GM23338 (cell line): ENCODE results near the gene ARL6IP5. TPM values are rescaled to one million over a fixed set of nuclear protein-coding genes. Genes with fewer than 3 reads are reported as not detected.

Experiments
- ATAC-seq: fragments of 200-7000 bp; cut with Tn5 transposase; 3 replicates; pipeline ENCODE4 v1.9.1; 2020
- DNase-seq: peaks from one replicate; pipeline ENCODE4 v3.0.0-alpha.2; 2015; ENCODE audit warnings: low spot score
- H2AFZ ChIP-seq: fragments of 200-600 bp; sonication (generic); 2 replicates; pipeline ENCODE4 v1.8.0; 2016; ENCODE audit warnings: antibody characterized with exemption, mild to moderate bottlenecking, moderate library complexity
- H3F3A ChIP-seq: fragments of 200-600 bp; sonication (generic); replicated peaks from 2 replicates; pipeline ENCODE4 v1.8.0; 2017; ENCODE audit warnings: antibody characterized with exemption, mixed run types, low read depth
- H3K27ac ChIP-seq: fragments of 200-600 bp; sonication (generic); 2 replicates; pipeline ENCODE4 v1.6.1; 2016; ENCODE audit warnings: low read depth
- H3K27me3 ChIP-seq: fragments of 200-600 bp; sonication (generic); 2 replicates; pipeline ENCODE4 v1.8.0; 2016; ENCODE audit warnings: mild to moderate bottlenecking, mixed run types, moderate library complexity; ENCODE audit not compliant: insufficient read depth
- H3K36me3 ChIP-seq: fragments of 200-600 bp; sonication (generic); 2 replicates; pipeline ENCODE4 v1.8.0; 2016; ENCODE audit warnings: mild to moderate bottlenecking; ENCODE audit not compliant: insufficient read depth
- H3K4me1 ChIP-seq: fragments of 200-600 bp; sonication (generic); 2 replicates; pipeline ENCODE4 v1.8.0; 2016; ENCODE audit warnings: mild to moderate bottlenecking, moderate library complexity; ENCODE audit not compliant: insufficient read depth
- H3K4me2 ChIP-seq: fragments of 200-600 bp; sonication (generic); 2 replicates; pipeline ENCODE4 v1.7.1; 2017; ENCODE audit warnings: mixed run types
- H3K4me3 ChIP-seq: fragments of 200-600 bp; sonication (generic); 2 replicates; pipeline ENCODE4 v1.6.1; 2016; ENCODE audit warnings: mixed run types
- H3K79me2 ChIP-seq: fragments of 200-600 bp; sonication (generic); replicated peaks from 2 replicates; pipeline ENCODE4 v1.8.0; 2017; ENCODE audit warnings: mild to moderate bottlenecking; ENCODE audit not compliant: insufficient read depth
- H3K9me2 ChIP-seq: fragments of 200-600 bp; sonication (generic); 2 replicates; pipeline ENCODE4 v1.8.0; 2017; ENCODE audit not compliant: insufficient read depth
- H4K20me1 ChIP-seq: fragments of 200-600 bp; sonication (generic); replicated peaks from 2 replicates; pipeline ENCODE4 v1.8.0; 2017; ENCODE audit warnings: mild to moderate bottlenecking; ENCODE audit not compliant: insufficient read depth
- H3K27ac Mint-ChIP-seq: 2 replicates; pipeline ENCODE4 v1.8.0; 2020; ENCODE audit warnings: inconsistent platforms, mild to moderate bottlenecking, moderate library complexity, mixed read lengths
- H3K27me3 Mint-ChIP-seq: 3 replicates; pipeline ENCODE4 v1.8.0; 2022; ENCODE audit warnings: low read depth, mild to moderate bottlenecking, moderate library complexity, mixed read lengths, inconsistent platforms; ENCODE audit not compliant: insufficient read depth, poor library complexity
- H3K36me3 Mint-ChIP-seq: 3 replicates; pipeline ENCODE4 v1.8.0; 2021; ENCODE audit warnings: low read depth, mild to moderate bottlenecking, inconsistent platforms, moderate library complexity, mixed read lengths
- H3K4me1 Mint-ChIP-seq: 3 replicates; pipeline ENCODE4 v1.8.0; 2020; ENCODE audit warnings: mild to moderate bottlenecking, inconsistent platforms, mixed read lengths
- H3K4me3 Mint-ChIP-seq: 3 replicates; pipeline ENCODE4 v1.8.0; 2021; ENCODE audit warnings: moderate library complexity, mild to moderate bottlenecking, inconsistent platforms, mixed read lengths
- H3K9me3 Mint-ChIP-seq: 3 replicates; pipeline ENCODE4 v1.8.0; 2020; ENCODE audit warnings: moderate library complexity, mild to moderate bottlenecking, inconsistent platforms, mixed read lengths
- CREB1 ChIP-seq: fragments of 250-450 bp; sonication (Bioruptor Pico); IDR thresholded peaks from 2 replicates; pipeline ENCODE4 v1.5.0; 2020; ENCODE audit warnings: low read depth, mild to moderate bottlenecking, moderate library complexity
- ETS1 ChIP-seq: IDR thresholded peaks from 2 replicates; pipeline ENCODE4 v1.6.1; 2016; ENCODE audit warnings: antibody characterized with exemption
- EZH2 ChIP-seq: fragments of 200-600 bp; sonication (generic); IDR thresholded peaks from one replicate; pipeline ENCODE4 v1.8.0; 2017; ENCODE audit warnings: antibody characterized with exemption, mild to moderate bottlenecking, low read depth; ENCODE audit not compliant: unreplicated experiment
- EZH2phosphoT487 ChIP-seq: fragments of 200-600 bp; sonication (generic); IDR thresholded peaks from one replicate; pipeline ENCODE4 v1.8.1; 2018; ENCODE audit warnings: antibody characterized with exemption; ENCODE audit not compliant: unreplicated experiment
- JUNB ChIP-seq: IDR thresholded peaks from one replicate; pipeline ENCODE4 v1.6.1; 2016; ENCODE audit warnings: antibody characterized with exemption; ENCODE audit not compliant: unreplicated experiment
- NANOG ChIP-seq: IDR thresholded peaks from 2 replicates; pipeline ENCODE4 v1.6.1; 2016; ENCODE audit warnings: antibody characterized with exemption, borderline replicate concordance
- POLR2AphosphoS5 ChIP-seq: IDR thresholded peaks from 2 replicates; pipeline ENCODE4 v1.6.1; 2016; ENCODE audit warnings: antibody characterized with exemption, low read depth
- STAT1 ChIP-seq: IDR thresholded peaks from one replicate; pipeline ENCODE4 v1.6.1; 2016; ENCODE audit warnings: antibody characterized with exemption; ENCODE audit not compliant: unreplicated experiment
- ZNF114 ChIP-seq: fragments of 250-450 bp; sonication (Bioruptor Pico); IDR thresholded peaks from 2 replicates; pipeline ENCODE4 v1.5.0; 2020; ENCODE audit warnings: mild to moderate bottlenecking, moderate library complexity
- ZNF331 ChIP-seq: fragments of 250-450 bp; sonication (Bioruptor Pico); IDR thresholded peaks from 2 replicates; pipeline ENCODE4 v1.5.0; 2020; ENCODE audit warnings: low read depth, mild to moderate bottlenecking, moderate library complexity
- ZNF462 ChIP-seq: fragments of 250-450 bp; sonication (Bioruptor Pico); IDR thresholded peaks from 2 replicates; pipeline ENCODE4 v1.5.0; 2020; ENCODE audit warnings: mild to moderate bottlenecking, moderate library complexity
- polyA plus RNA-seq: library from polyadenylated mRNA; unstranded; fragments of >200 nt; fragmentation: Nextera tagmentation; extraction: Ambion mirVana; gene quantifications from 2 replicates; pipeline ENCODE4 v1.2.1, GENCODE V29; 2016
- total RNA-seq: library from RNA; depleted of rRNA; stranded (reverse); fragments of >200 nt; shearing (Covaris generic); gene quantifications from 2 replicates; pipeline ENCODE4 v1.2.3, GENCODE V29; 2014
- TF ChIP-seq, protein P1 (sequence below), 2 experiments: fragments of 200-600 bp in 1 of 2; sonication (generic) in 1 of 2; conservative IDR thresholded peaks; 2 replicates each; pipeline versions ENCODE4 v1.5.1 to v1.6.1; 2016 to 2017; ENCODE audit warnings: antibody characterized with exemption in 2 of 2, low read depth in 2 of 2, mild to moderate bottlenecking in 2 of 2, moderate library complexity in 1 of 2
- TF ChIP-seq, protein P2 (sequence below): IDR thresholded peaks from one replicate; pipeline ENCODE4 v1.6.1; 2018; ENCODE audit warnings: antibody characterized with exemption; ENCODE audit not compliant: unreplicated experiment

ARL6IP5 gene
- total and polyA plus RNA-seq, 2 experiments from 2014 or later: 28.8 to 39.8 TPM

GRCh38 chr3:69103123-69103522 is 18.4 kb downstream of the ARL6IP5 start:
- TF ChIP-seq ZNF331 (CRISPR knock-in tag) (no peak), POLR2AphosphoS5 (no peak), CREB1 (CRISPR knock-in tag) (no peak), EZH2phosphoT487 (no peak), EZH2 (no peak), ZNF114 (CRISPR knock-in tag) (no peak), JUNB (no peak), NANOG (no peak), STAT1 (no peak), ETS1 (no peak), ZNF462 (CRISPR knock-in tag) (no peak)
- TF ChIP-seq, protein P1, sequence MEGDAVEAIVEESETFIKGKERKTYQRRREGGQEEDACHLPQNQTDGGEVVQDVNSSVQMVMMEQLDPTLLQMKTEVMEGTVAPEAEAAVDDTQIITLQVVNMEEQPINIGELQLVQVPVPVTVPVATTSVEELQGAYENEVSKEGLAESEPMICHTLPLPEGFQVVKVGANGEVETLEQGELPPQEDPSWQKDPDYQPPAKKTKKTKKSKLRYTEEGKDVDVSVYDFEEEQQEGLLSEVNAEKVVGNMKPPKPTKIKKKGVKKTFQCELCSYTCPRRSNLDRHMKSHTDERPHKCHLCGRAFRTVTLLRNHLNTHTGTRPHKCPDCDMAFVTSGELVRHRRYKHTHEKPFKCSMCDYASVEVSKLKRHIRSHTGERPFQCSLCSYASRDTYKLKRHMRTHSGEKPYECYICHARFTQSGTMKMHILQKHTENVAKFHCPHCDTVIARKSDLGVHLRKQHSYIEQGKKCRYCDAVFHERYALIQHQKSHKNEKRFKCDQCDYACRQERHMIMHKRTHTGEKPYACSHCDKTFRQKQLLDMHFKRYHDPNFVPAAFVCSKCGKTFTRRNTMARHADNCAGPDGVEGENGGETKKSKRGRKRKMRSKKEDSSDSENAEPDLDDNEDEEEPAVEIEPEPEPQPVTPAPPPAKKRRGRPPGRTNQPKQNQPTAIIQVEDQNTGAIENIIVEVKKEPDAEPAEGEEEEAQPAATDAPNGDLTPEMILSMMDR (conservative IDR thresholded peaks at IDR 0.05; ENCODE audit: low read depth in 2 of 2): no peak
- TF ChIP-seq, protein P2, sequence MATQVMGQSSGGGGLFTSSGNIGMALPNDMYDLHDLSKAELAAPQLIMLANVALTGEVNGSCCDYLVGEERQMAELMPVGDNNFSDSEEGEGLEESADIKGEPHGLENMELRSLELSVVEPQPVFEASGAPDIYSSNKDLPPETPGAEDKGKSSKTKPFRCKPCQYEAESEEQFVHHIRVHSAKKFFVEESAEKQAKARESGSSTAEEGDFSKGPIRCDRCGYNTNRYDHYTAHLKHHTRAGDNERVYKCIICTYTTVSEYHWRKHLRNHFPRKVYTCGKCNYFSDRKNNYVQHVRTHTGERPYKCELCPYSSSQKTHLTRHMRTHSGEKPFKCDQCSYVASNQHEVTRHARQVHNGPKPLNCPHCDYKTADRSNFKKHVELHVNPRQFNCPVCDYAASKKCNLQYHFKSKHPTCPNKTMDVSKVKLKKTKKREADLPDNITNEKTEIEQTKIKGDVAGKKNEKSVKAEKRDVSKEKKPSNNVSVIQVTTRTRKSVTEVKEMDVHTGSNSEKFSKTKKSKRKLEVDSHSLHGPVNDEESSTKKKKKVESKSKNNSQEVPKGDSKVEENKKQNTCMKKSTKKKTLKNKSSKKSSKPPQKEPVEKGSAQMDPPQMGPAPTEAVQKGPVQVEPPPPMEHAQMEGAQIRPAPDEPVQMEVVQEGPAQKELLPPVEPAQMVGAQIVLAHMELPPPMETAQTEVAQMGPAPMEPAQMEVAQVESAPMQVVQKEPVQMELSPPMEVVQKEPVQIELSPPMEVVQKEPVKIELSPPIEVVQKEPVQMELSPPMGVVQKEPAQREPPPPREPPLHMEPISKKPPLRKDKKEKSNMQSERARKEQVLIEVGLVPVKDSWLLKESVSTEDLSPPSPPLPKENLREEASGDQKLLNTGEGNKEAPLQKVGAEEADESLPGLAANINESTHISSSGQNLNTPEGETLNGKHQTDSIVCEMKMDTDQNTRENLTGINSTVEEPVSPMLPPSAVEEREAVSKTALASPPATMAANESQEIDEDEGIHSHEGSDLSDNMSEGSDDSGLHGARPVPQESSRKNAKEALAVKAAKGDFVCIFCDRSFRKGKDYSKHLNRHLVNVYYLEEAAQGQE: no peak
- Histone ChIP-seq H3K27me3 (no peaks in the 10 kb centered on the region), H2AFZ (no peak overlapping the region), H3K36me3 (peaks cover 5% of the 10 kb centered on the region; the same call in 1 of the 2 replicates), H3K79me2 (no peaks in the 10 kb centered on the region), H3K4me3 (no peak overlapping the region), H3K27ac (no peak overlapping the region), H3K4me1 (no peaks in the 10 kb centered on the region), H4K20me1 (no peaks in the 10 kb centered on the region), H3K9me2 (no peaks in the 10 kb centered on the region), H3F3A (no peaks in the 10 kb centered on the region), H3K4me2 (no peak overlapping the region)
- ATAC-seq (no peak), DNase-seq (no peak)
- H3K36me3 Mint-ChIP-seq: peaks cover 7% of the 10 kb centered on the region; the same call in 2 of the 3 replicates
- no peak overlapping the region for H3K4me3 Mint-ChIP-seq
- peaks cover 2% of the 10 kb centered on the region for H3K27me3 Mint-ChIP-seq
- no peaks in the 10 kb centered on the region for H3K9me3 Mint-ChIP-seq
- H3K27ac Mint-ChIP-seq: no peak overlapping the region
- H3K4me1 Mint-ChIP-seq: no peaks in the 10 kb centered on the region
